Kidney glomerular epithelial cell (primary cell): ENCODE measurements around the gene RTN4RL2.

Experiments
- DNase-seq: peaks from one replicate; lab custom pipeline; 2025; lab: John Stamatoyannopoulos, UW

The RTN4RL2 gene

GRCh38 chr11:57500515-57500914 is 40.2 kb downstream of the RTN4RL2 start:
- DNase-seq: no peak

DNA sequence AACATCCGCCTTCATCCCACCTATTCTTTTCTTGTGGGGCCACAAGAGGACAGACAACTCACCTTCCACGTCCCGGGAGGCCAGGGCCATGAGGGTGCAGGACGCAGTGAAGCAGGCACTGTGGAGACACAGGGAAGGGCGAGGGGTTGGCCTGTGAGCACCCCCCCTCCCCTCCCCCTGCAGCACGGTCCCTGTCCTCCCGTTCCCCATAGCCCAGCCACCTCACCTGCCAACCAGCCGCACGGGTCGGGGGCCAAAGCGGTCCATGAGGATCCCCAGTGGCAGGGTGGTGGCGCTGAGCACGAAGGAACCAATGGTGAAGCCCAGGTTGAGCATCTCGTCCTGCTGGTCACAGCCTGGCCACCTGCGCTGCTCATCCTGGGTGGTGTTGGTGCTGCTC is 40.6 kb downstream of the RTN4RL2 start:
- DNase-seq: no peak

- no peak for DNase-seq
Observed at GRCh38 chr11:57501953-57502352, 41.6 kb downstream of the RTN4RL2 start.

DNA sequence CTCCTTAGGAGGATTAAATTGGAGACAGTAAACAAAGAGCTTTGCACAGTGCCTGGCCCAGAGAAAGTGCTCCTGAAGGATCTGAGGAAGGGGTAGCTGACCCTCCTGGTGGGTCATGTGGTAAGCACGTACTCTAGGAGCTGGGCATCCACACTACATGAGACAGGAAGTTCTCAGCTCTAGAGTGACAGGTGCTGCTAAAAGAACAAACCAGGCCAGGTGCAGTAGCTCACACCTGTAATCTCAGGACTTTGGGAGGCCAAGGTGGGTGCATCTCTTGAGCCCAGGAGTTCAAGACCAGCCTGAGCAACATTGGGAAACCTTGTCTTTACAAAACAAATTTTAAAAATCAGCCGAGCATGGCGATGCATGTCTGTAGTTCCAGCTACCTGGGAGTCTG is 42.0 kb downstream of the RTN4RL2 start:
- no peak for DNase-seq

DNA sequence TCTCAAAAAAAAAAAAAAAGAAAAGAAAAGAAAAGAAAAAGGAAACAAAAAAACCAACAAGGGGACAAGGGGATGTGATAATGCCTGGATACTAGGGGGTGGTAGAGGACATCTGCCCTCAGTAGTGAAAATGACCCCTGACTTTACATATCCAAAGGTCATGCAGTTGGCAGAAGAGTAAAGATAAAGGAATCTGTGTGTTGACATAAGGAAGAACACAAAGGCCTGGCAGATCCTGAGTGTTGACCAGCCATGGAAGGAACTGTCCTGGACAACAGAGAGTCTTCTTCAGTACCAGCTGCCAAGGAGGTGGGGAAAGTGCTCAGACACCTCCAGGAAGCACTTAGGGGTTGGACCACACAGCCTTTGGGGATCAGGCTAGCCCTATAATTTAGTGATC is 42.5 kb downstream of the RTN4RL2 start:
- no peak for DNase-seq

- DNase-seq: no peak
Observed at GRCh38 chr11:57504511-57504910, 44.2 kb downstream of the RTN4RL2 start.

DNA sequence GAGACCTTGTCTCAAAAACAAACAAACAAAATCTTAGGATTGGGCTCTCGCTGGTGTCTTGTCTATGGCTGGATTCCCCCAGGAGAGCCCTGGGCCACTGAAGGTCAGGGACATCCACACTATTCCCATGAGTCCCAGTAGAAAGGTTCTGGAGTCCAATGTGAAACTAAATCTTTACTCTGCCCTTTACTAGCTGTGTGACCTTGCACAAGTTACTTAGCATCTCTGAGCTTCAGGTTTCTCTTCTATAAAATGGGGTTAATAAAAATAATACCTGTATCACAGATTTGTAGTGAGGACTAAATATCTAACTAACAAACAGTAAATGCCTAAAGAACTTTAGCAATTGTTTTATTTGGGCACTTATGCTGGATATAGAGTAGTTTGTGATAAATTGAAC is 46.2 kb downstream of the RTN4RL2 start:
- DNase-seq: no peak

GRCh38 chr11:57508341-57509170 is 48.2 kb downstream of the RTN4RL2 start:
- DNase-seq: no peak

- no peak for DNase-seq
Observed at GRCh38 chr11:57511741-57512430, 51.6 kb downstream of the RTN4RL2 start.

GRCh38 chr11:57512646-57513451 is 52.5 kb downstream of the RTN4RL2 start:
- DNase-seq: no peak

DNA sequence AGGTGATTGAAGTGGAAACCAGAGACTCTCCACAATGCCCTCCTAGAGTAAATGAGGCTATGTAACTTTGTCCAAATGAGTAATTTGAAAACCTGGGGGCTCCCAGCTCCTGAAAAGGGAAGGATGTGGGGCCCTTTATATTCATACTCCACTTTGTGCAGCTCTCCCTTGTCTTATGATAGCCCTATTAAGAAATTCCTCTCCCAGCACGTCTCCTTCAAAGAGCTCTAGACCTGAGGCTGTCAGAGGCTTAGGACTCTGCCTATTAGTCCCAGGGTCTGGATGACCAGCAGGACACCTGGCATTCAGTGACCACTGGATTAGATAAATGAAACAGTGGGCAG is 53.1 kb downstream of the RTN4RL2 start:
- DNase-seq: no peak

- DNase-seq: no peak
Observed at GRCh38 chr11:57513911-57514537, 53.7 kb downstream of the RTN4RL2 start.

GRCh38 chr11:57514538-57515331 is 54.4 kb downstream of the RTN4RL2 start:
- DNase-seq: no peak

DNA sequence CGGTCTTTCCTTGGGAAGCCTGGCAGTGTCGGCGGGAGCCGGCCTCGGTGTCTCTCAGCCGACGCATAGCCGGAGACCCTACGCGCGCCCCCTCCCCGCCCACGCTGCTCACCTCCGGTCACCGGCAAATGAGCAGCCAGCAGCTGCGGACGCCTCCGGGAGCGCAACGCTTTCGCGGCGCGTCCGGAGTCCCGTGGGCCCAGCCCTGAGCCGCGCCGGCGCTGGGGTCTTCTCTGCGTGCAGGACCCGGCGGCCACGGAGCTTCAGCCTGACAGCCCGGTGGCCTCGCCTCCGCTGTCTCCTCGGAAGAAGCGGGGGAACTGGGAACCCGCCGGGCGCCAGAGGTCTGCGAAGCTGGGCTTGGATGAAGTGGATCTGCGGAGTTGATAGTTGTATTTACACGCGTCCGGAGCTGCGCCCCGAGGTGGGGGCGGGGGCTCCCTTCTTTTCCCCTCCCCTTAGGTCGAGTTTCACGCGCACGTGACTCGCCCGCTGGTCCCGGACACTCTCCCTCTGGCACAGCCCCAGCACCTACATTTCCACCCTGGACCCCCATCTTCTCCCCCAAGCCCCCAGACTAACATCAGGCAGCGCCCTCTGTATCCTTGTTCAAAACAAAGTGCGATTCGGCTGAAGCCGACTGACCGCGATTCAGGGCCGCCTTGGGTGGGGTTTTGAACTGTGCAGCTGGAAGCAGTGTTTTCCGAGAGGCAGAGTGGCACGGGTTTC is 55.2 kb downstream of the RTN4RL2 start, which contains the start of gene SLC43A1:
Gene SLC43A1, minus strand, starts transcription at position 371 of the 729 bp plus-strand sequence. CDS start 1,591 bp downstream, outside the sequence.
- no peak for DNase-seq

- no peak for DNase-seq
Observed at GRCh38 chr11:57516061-57516443, 55.7 kb downstream of the RTN4RL2 start.

DNA sequence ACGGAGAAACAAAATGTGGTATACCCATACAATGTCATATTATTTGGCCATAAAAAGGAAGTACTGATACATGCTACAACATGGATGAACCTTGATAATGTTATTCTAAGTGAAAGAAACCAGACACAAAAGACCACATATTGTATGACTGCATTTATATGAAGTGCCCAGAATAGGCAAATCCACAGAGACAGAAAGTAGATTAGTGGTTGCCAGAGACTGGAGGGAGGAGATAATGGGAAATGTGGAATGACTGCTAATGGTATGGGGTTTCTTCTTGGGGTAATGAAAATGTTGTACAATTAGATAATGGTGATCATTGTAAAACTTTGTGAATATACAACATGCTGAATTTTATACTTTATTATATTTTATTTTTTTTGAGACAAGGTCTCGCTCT is 60.8 kb downstream of the RTN4RL2 start:
- DNase-seq: no peak

- no peak for DNase-seq
Observed at GRCh38 chr11:57523419-57523818, 63.1 kb downstream of the RTN4RL2 start.
